ENCODE results near the gene ALDH4A1. TPM values are rescaled to one million over a fixed set of nuclear protein-coding genes. Genes with fewer than 3 reads are reported as not detected.
A peak's percentile ranks its signal among the peaks of the same experiment; 100 is the strongest.

ALDH4A1 gene
- total RNA-seq, 1 experiment from 2014 or later: 18.4 TPM

GRCh38 chr1:18921516-18922251 is 19.3 kb upstream of the ALDH4A1 start:
- no TSS peak for BruUV-seq (replicated peaks)
- no peak overlapping the region for H3K4me3 ChIP-seq (ENCODE audit: low read depth, low read length, poor library complexity, severe bottlenecking)
- ChIA-PET CTCF (interaction anchor here (0.9 kb wide), 1 partner anchor 9 kb away, joined by 5 read pairs; no protein-coding TSS in a partner anchor), POLR2A (ENCODE audit: low non-redundant PET) (no interaction called here)
- H3K9me3 ChIP-seq (ENCODE audit: low read depth, low read length, poor library complexity, severe bottlenecking): no peaks in the 10 kb centered on the region
- TF ChIP-seq EZH2 (IDR thresholded peaks at IDR 0.05; ENCODE audit: borderline replicate concordance, low read depth, low read length, poor library complexity, severe bottlenecking) (no peak), CTCF (conservative IDR thresholded peaks at IDR 0.05; ENCODE audit: low read depth, low read length) (peak; percentile 37; the same call in 1 of the 2 replicates)
- H3K27ac ChIP-seq (ENCODE audit: low read depth, low read length, poor library complexity, severe bottlenecking): peak overlapping the region; percentile 51
- H3K4me1 ChIP-seq (ENCODE audit: insufficient read depth, low read length, poor library complexity, severe bottlenecking): peaks cover 35% of the 10 kb centered on the region
- no peaks in the 10 kb centered on the region for H3K27me3 ChIP-seq (replicated peaks; ENCODE audit: insufficient read depth, low read depth, low read length, poor library complexity)
- no peak for DNase-seq (ENCODE audit: low spot score)
- intact Hi-C loops (cut with micrococcal nuclease; ENCODE audit: unreplicated experiment): no loop called here
- no peaks in the 10 kb centered on the region for H3K36me3 ChIP-seq (ENCODE audit: insufficient read depth, low read length, poor library complexity, severe bottlenecking)

- intact Hi-C loops (cut with micrococcal nuclease; ENCODE audit: unreplicated experiment): no loop called here
- H3K36me3 ChIP-seq (ENCODE audit: insufficient read depth, low read length, poor library complexity, severe bottlenecking): no peaks in the 10 kb centered on the region
- H3K9me3 ChIP-seq (ENCODE audit: low read depth, low read length, poor library complexity, severe bottlenecking): no peaks in the 10 kb centered on the region
Measured at GRCh38 chr1:18920931-18921330, 18.6 kb upstream of the ALDH4A1 start.

DNA sequence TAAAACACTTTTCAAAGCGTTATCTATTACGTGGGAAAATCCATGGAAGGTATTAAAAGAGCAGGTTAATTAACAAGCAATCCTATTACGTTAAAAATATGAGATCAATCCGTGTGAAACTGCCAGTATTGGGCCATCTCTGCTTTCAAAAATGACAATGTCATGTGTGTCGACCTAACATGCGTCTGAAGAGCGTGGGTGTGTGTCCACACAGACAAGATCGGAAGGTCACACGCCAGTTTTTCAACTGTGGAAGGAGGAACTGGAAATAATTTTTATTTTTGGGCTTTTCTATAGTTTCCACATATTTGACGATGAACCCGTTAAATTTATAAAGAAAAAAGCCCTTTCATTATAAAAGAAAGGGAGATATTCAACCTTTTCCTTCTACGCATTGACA is 17.6 kb upstream of the ALDH4A1 start:
- H3K4me3 ChIP-seq (ENCODE audit: low read depth, low read length, poor library complexity, severe bottlenecking): no peak overlapping the region
- no peaks in the 10 kb centered on the region for H3K9me3 ChIP-seq (ENCODE audit: low read depth, low read length, poor library complexity, severe bottlenecking)
- no TSS peak for BruUV-seq (replicated peaks)
- H3K27ac ChIP-seq (ENCODE audit: low read depth, low read length, poor library complexity, severe bottlenecking): no peak overlapping the region
- H3K4me1 ChIP-seq (ENCODE audit: insufficient read depth, low read length, poor library complexity, severe bottlenecking): peaks cover 28% of the 10 kb centered on the region
- no peak for DNase-seq (ENCODE audit: low spot score)
- no peaks in the 10 kb centered on the region for H3K36me3 ChIP-seq (ENCODE audit: insufficient read depth, low read length, poor library complexity, severe bottlenecking)
- intact Hi-C loops (cut with micrococcal nuclease; ENCODE audit: unreplicated experiment): no loop called here
- ChIA-PET POLR2A (ENCODE audit: low non-redundant PET) (no interaction called here), CTCF (no interaction called here)
- H3K27me3 ChIP-seq (replicated peaks; ENCODE audit: insufficient read depth, low read depth, low read length, poor library complexity): no peaks in the 10 kb centered on the region
- TF ChIP-seq CTCF (conservative IDR thresholded peaks at IDR 0.05; ENCODE audit: low read depth, low read length) (no peak), EZH2 (IDR thresholded peaks at IDR 0.05; ENCODE audit: borderline replicate concordance, low read depth, low read length, poor library complexity, severe bottlenecking) (no peak)

More at GRCh38 chr1:18920931-18921330, 18.6 kb upstream of the ALDH4A1 start:
- CTCF ChIA-PET: no interaction called here
- POLR2A ChIA-PET (ENCODE audit: low non-redundant PET): no interaction called here
- no peak overlapping the region for H3K4me3 ChIP-seq (ENCODE audit: low read depth, low read length, poor library complexity, severe bottlenecking)
- no peak for DNase-seq (ENCODE audit: low spot score)
- no peak for TF ChIP-seq CTCF (conservative IDR thresholded peaks at IDR 0.05; ENCODE audit: low read depth, low read length)
- TF ChIP-seq EZH2 (IDR thresholded peaks at IDR 0.05; ENCODE audit: borderline replicate concordance, low read depth, low read length, poor library complexity, severe bottlenecking): no peak
- H3K4me1 ChIP-seq (ENCODE audit: insufficient read depth, low read length, poor library complexity, severe bottlenecking): peaks cover 28% of the 10 kb centered on the region
- H3K27me3 ChIP-seq (replicated peaks; ENCODE audit: insufficient read depth, low read depth, low read length, poor library complexity): no peaks in the 10 kb centered on the region
- no TSS peak for BruUV-seq (replicated peaks)
- H3K27ac ChIP-seq (ENCODE audit: low read depth, low read length, poor library complexity, severe bottlenecking): no peak overlapping the region
